GM18507 (cell line): ENCODE measurements around the gene MLH3.

Source experiments
- DNase-seq: peaks from one replicate; pipeline ENCODE4 v3.0.0; 2011; ENCODE audit warnings: low read depth; ENCODE audit not compliant: insufficient read length; ENCODE audit errors: extremely low spot score
- FAIRE-seq: peaks from 2 replicates; lab custom pipeline; 2011; peaks lifted over from hg19 to GRCh38; lab: Jason Lieb, UNC

The MLH3 gene

GRCh38 chr14:74976264-74977113 is 74.8 kb downstream of the MLH3 start:
- DNase-seq, result no peak
- no peak for FAIRE-seq

GRCh38 chr14:74975059-74975810 is 76.0 kb downstream of the MLH3 start:
- FAIRE-seq, result no peak
- no peak for DNase-seq

- no peak for DNase-seq
Measured at GRCh38 chr14:74974364-74975058, 76.8 kb downstream of the MLH3 start.

GRCh38 chr14:74973905-74974363 is 77.3 kb downstream of the MLH3 start:
- no peak for DNase-seq
- no peak for FAIRE-seq

More at GRCh38 chr14:74974364-74975058, 76.8 kb downstream of the MLH3 start:
- FAIRE-seq, result no peak

GRCh38 chr14:74973003-74973653 is 78.1 kb downstream of the MLH3 start:
- DNase-seq (no peak), FAIRE-seq (no peak)

- FAIRE-seq (no peak), DNase-seq (no peak)
Measured at GRCh38 chr14:74968811-74969210, 82.5 kb downstream of the MLH3 start.

GRCh38 chr14:74965486-74966153 is 85.6 kb downstream of the MLH3 start:
- FAIRE-seq, result no peak

GRCh38 chr14:74964787-74965485 is 86.3 kb downstream of the MLH3 start:
- no peak for FAIRE-seq
- no peak for DNase-seq

More at GRCh38 chr14:74965486-74966153, 85.6 kb downstream of the MLH3 start:
- no peak for DNase-seq
